ENCODE data around the gene PLEKHF1.

Gene PLEKHF1

GRCh38 chr19:29628661-29629385 lies 36.4 kb upstream of the PLEKHF1 start:
- no peak for TF ChIP-seq REST (IDR thresholded peaks at IDR 0.05; ENCODE audit: insufficient read depth in 1 of 2, low read depth in 2 of 2, low read length in 2 of 2)
- TF ChIP-seq POLR2AphosphoS5 (IDR thresholded peaks at IDR 0.05; ENCODE audit: low read depth, low read length) = no peak
- TF ChIP-seq TAF1 (IDR thresholded peaks at IDR 0.05; ENCODE audit: borderline replicate concordance, insufficient read depth, low read length) = no peak
- no peak for TF ChIP-seq SIN3A (IDR thresholded peaks at IDR 0.05; ENCODE audit: borderline replicate concordance, insufficient read depth, low read length)
- TF ChIP-seq FOXP2 (optimal IDR thresholded peaks at IDR 0.05; ENCODE audit: borderline replicate concordance, extremely low read depth, extremely low read length, insufficient read depth) = no peak

- no peak for TF ChIP-seq TAF1 (IDR thresholded peaks at IDR 0.05; ENCODE audit: borderline replicate concordance, insufficient read depth, low read length)
Observed at GRCh38 chr19:29629836-29630534, 35.3 kb upstream of the PLEKHF1 start.

GRCh38 chr19:29630655-29631054 lies 34.6 kb upstream of the PLEKHF1 start:
- no peak for TF ChIP-seq TAF1 (IDR thresholded peaks at IDR 0.05; ENCODE audit: borderline replicate concordance, insufficient read depth, low read length)
- no peak for TF ChIP-seq FOXP2 (optimal IDR thresholded peaks at IDR 0.05; ENCODE audit: borderline replicate concordance, extremely low read depth, extremely low read length, insufficient read depth)
- TF ChIP-seq REST (IDR thresholded peaks at IDR 0.05; ENCODE audit: insufficient read depth in 1 of 2, low read depth in 2 of 2, low read length in 2 of 2) = no peak
- no peak for TF ChIP-seq SIN3A (IDR thresholded peaks at IDR 0.05; ENCODE audit: borderline replicate concordance, insufficient read depth, low read length)
- no peak for TF ChIP-seq POLR2AphosphoS5 (IDR thresholded peaks at IDR 0.05; ENCODE audit: low read depth, low read length)

- TF ChIP-seq FOXP2 (optimal IDR thresholded peaks at IDR 0.05; ENCODE audit: borderline replicate concordance, extremely low read depth, extremely low read length, insufficient read depth) (no peak), TAF1 (IDR thresholded peaks at IDR 0.05; ENCODE audit: borderline replicate concordance, insufficient read depth, low read length) (no peak), SIN3A (IDR thresholded peaks at IDR 0.05; ENCODE audit: borderline replicate concordance, insufficient read depth, low read length) (no peak), REST (IDR thresholded peaks at IDR 0.05; ENCODE audit: insufficient read depth in 1 of 2, low read depth in 2 of 2, low read length in 2 of 2) (no peak), POLR2AphosphoS5 (IDR thresholded peaks at IDR 0.05; ENCODE audit: low read depth, low read length) (no peak)
Observed at GRCh38 chr19:29631450-29631849, 33.8 kb upstream of the PLEKHF1 start.

- no peak for TF ChIP-seq TAF1 (IDR thresholded peaks at IDR 0.05; ENCODE audit: borderline replicate concordance, insufficient read depth, low read length)
- TF ChIP-seq POLR2AphosphoS5 (IDR thresholded peaks at IDR 0.05; ENCODE audit: low read depth, low read length) = no peak
Observed at GRCh38 chr19:29634002-29634401, 31.3 kb upstream of the PLEKHF1 start.

GRCh38 chr19:29634423-29635130 lies 30.7 kb upstream of the PLEKHF1 start:
- TF ChIP-seq POLR2AphosphoS5 (IDR thresholded peaks at IDR 0.05; ENCODE audit: low read depth, low read length) (no peak), SIN3A (IDR thresholded peaks at IDR 0.05; ENCODE audit: borderline replicate concordance, insufficient read depth, low read length) (no peak), TAF1 (IDR thresholded peaks at IDR 0.05; ENCODE audit: borderline replicate concordance, insufficient read depth, low read length) (no peak), REST (IDR thresholded peaks at IDR 0.05; ENCODE audit: insufficient read depth in 1 of 2, low read depth in 2 of 2, low read length in 2 of 2) (no peak), FOXP2 (optimal IDR thresholded peaks at IDR 0.05; ENCODE audit: borderline replicate concordance, extremely low read depth, extremely low read length, insufficient read depth) (no peak)
